Hepatocyte (in vitro differentiated cells): ENCODE measurements around the gene NUP62. TPM values are rescaled to one million over a fixed set of nuclear protein-coding genes. Genes with fewer than 3 reads are reported as not detected.

Source experiments
- DNase-seq: peaks from one replicate; pipeline ENCODE4 v3.0.0-alpha.2; 2016; ENCODE audit warnings: low spot score
- H2AFZ ChIP-seq: fragments of 200-600 bp; sonication (generic); 2 replicates; pipeline ENCODE4 v1.6.0; 2016; ENCODE audit warnings: antibody characterized with exemption, mild to moderate bottlenecking
- H3K27ac ChIP-seq: fragments of 200-600 bp; sonication (generic); 2 replicates; pipeline ENCODE4 v1.5.1; 2016; ENCODE audit warnings: mild to moderate bottlenecking
- H3K27me3 ChIP-seq: fragments of 200-600 bp; sonication (generic); 2 replicates; pipeline ENCODE4 v1.6.1; 2016
- H3K36me3 ChIP-seq: fragments of 200-600 bp; sonication (generic); replicated peaks from 2 replicates; pipeline ENCODE4 v1.5.1; 2016; ENCODE audit warnings: low read depth; ENCODE audit not compliant: insufficient read depth
- H3K4me1 ChIP-seq: fragments of 200-600 bp; sonication (generic); 2 replicates; pipeline ENCODE4 v1.5.1; 2016; ENCODE audit warnings: mild to moderate bottlenecking, moderate library complexity; ENCODE audit not compliant: insufficient read depth
- H3K4me2 ChIP-seq: fragments of 200-600 bp; sonication (generic); 2 replicates; pipeline ENCODE4 v1.6.0; 2016
- H3K4me3 ChIP-seq: fragments of 200-600 bp; sonication (generic); 2 replicates; pipeline ENCODE4 v1.5.1; 2016; ENCODE audit warnings: mild to moderate bottlenecking
- H3K79me2 ChIP-seq: fragments of 200-600 bp; sonication (generic); 2 replicates; pipeline ENCODE4 v1.6.0; 2017; ENCODE audit warnings: mild to moderate bottlenecking
- H3K9me2 ChIP-seq: fragments of 200-600 bp; sonication (generic); replicated peaks from 2 replicates; pipeline ENCODE4 v1.6.0; 2017; ENCODE audit warnings: mild to moderate bottlenecking; ENCODE audit not compliant: insufficient read depth
- H3K9me3 ChIP-seq: fragments of 200-600 bp; sonication (generic); 2 replicates; pipeline ENCODE4 v1.5.1; 2016; ENCODE audit warnings: low read depth, mild to moderate bottlenecking
- H4K20me1 ChIP-seq: fragments of 200-600 bp; sonication (generic); 2 replicates; pipeline ENCODE4 v1.6.0; 2016; ENCODE audit warnings: mild to moderate bottlenecking; ENCODE audit not compliant: insufficient read depth, poor library complexity, severe bottlenecking
- CTCF ChIP-seq: fragments of 200-600 bp; sonication (generic); IDR thresholded peaks from 2 replicates; pipeline ENCODE4 v1.5.1; 2016; ENCODE audit warnings: antibody characterized with exemption, mild to moderate bottlenecking; ENCODE audit not compliant: poor library complexity
- EZH2 ChIP-seq: fragments of 200-600 bp; sonication (generic); IDR thresholded peaks from 2 replicates; pipeline ENCODE4 v1.6.1; 2016; ENCODE audit warnings: antibody characterized with exemption, mild to moderate bottlenecking, borderline replicate concordance
- EZH2phosphoT487 ChIP-seq: fragments of 200-600 bp; sonication (generic); IDR thresholded peaks from one replicate; pipeline ENCODE4 v1.6.1; 2018; ENCODE audit warnings: antibody characterized with exemption, mild to moderate bottlenecking, low read depth, moderate library complexity; ENCODE audit not compliant: unreplicated experiment, severe bottlenecking
- WGBS: methylation state at CpG from one replicate; pipeline ENCODE4 v1.1.6; 2016; ENCODE audit warnings: low lambda C conversion rate; ENCODE audit errors: missing lambda C conversion rate; 5-methylcytosine and 5-hydroxymethylcytosine counted together
- polyA plus RNA-seq: library from polyadenylated mRNA; unstranded; fragments of >200 nt; fragmentation: Nextera tagmentation; extraction: Ambion mirVana; gene quantifications from 2 replicates; pipeline ENCODE4 v1.2.1, GENCODE V29; 2016
- total RNA-seq: library from RNA; depleted of rRNA; stranded (reverse); fragments of >200 nt; gene quantifications from 2 replicates; pipeline ENCODE4 v1.2.3, GENCODE V29; 2014

Gene NUP62
- total and polyA plus RNA-seq, 2 experiments from 2014 or later, result 33.5 to 33.8 TPM

DNA sequence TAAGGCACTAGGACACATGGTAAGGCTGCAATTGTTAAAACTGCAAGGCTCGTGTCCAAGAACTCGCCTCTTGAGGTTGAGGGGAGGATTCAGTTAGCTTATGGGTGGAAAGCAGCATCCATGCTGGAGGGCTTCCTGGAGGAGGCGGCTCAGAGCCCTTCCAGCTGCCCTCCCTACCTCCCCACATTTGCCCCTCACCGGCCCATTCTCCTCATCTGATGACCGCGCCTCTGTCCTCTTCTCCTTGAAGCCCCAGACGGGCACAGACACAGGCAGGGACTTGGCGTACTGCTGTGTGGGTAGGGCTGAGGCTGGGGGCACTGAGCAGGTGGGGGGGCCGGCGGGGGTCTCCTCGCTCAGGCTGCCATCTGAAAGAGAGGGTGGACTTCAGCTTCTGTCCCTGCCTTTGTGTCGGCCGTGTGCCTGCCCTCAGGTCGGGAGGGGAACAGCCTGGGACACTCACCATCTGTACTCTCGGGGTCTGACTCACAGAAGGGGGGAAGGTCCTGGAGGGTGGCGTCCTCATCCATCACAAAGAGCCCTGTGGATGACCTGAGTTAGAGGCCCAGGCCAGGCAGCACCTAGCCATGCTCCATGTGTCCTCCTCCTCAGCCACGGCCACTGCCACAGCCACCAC, 57.8 kb downstream of the NUP62 start:
- TF ChIP-seq EZH2, result no peak
- no peak for TF ChIP-seq EZH2phosphoT487
- no peak for TF ChIP-seq CTCF
- 97% methylated on average over 12 of the region's 17 CpGs for WGBS
- Histone ChIP-seq H3K27ac (no peak overlapping the region), H2AFZ (no peak overlapping the region), H3K4me3 (no peak overlapping the region), H3K36me3 (no peaks in the 10 kb centered on the region), H3K4me2 (no peak overlapping the region), H3K4me1 (peaks cover 21% of the 10 kb centered on the region), H3K9me2 (no peaks in the 10 kb centered on the region), H4K20me1 (no peaks in the 10 kb centered on the region), H3K27me3 (no peaks in the 10 kb centered on the region), H3K79me2 (peaks cover 36% of the 10 kb centered on the region), H3K9me3 (no peaks in the 10 kb centered on the region)
- no peak for DNase-seq

DNA sequence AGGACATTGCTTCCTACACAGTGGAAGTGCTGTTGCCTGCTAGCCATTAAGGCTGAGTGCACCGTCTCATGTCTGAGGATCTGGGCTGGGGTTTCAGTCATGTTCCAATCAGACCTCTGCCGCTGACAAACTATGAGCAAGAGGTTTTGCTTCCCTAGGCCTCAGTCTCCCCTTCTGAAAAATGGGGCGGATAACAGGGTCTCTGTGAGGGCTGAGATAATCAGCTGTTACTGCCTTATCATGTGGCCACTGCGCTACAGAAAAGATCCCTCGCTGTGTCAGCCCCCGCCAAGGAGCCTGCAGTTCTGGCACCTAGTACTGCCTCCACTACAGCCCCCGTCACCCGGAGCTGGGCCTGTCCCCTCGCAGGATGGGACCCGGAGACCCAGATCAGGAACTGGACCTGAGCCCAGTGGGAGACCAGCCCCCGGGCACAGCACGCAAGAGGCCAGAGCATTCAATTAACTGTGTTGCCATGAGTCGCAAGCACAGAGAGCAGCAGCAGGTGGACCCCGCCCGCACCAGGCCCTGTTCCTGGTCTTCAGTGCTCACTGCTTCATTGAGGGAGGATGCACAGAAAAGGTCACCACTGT, 58.9 kb downstream of the NUP62 start:
- no peaks in the 10 kb centered on the region for H4K20me1 ChIP-seq
- H3K4me3 ChIP-seq, result no peak overlapping the region
- peak overlapping the region; percentile 78 for H3K27ac ChIP-seq
- peaks cover 26% of the 10 kb centered on the region for H3K4me1 ChIP-seq
- no peaks in the 10 kb centered on the region for H3K36me3 ChIP-seq
- H3K9me3 ChIP-seq, result no peaks in the 10 kb centered on the region
- peaks cover 38% of the 10 kb centered on the region for H3K79me2 ChIP-seq
- H3K27me3 ChIP-seq, result no peaks in the 10 kb centered on the region
- H3K4me2 ChIP-seq, result peak overlapping the region; percentile 75
- no peak for DNase-seq
- no peak overlapping the region for H2AFZ ChIP-seq
- no peaks in the 10 kb centered on the region for H3K9me2 ChIP-seq
- WGBS, result 89% methylated on average over 15 of the region's 15 CpGs
- TF ChIP-seq EZH2 (no peak), EZH2phosphoT487 (no peak), CTCF (no peak)

DNA sequence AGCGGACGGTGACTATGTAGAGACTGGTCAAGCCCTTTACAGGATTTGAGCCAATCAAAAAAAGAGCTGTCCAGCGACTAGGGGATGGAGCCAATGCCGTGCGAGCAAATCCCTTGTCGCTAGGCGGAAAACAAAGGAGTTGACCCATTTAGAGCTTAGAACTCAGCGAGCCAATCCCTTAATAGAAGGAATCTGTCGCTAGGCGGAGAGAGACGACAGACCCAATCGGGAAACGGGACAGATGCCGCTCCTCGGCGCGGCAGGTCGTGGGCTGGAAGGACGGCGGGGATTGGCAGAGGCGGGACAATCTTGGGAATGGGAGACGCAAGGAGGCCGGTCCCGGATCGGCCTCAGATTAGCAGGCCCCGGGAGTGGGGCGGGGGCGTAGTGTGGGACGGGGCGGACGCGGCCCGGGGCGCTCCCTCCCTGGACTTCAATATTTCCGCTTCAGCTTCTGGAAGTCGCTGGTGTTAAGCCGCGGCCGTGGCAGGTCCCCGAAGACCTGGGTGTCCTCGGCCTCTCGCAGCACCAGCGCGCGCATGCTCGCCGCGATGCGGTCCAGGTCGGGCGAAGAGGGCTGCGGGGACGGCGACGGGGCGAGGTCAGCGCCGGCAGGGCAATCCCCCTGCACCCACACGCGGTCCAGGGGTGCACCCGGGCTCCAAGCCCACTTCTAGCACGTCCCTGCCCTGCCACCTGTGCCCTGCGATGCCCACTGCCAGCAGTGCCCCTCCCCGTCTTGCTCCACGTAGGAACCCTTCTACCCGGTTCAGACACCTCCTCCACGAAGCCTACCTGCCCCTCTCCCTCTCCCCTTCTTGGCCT, 59.6 kb downstream of the NUP62 start:
- Histone ChIP-seq H3K9me2 (no peaks in the 10 kb centered on the region), H2AFZ (no peak overlapping the region), H3K4me2 (peak overlapping the region; percentile 75), H4K20me1 (peaks cover under 1% of the 10 kb centered on the region), H3K27me3 (no peaks in the 10 kb centered on the region), H3K9me3 (no peaks in the 10 kb centered on the region), H3K4me3 (no peak overlapping the region), H3K36me3 (no peaks in the 10 kb centered on the region), H3K4me1 (peaks cover 26% of the 10 kb centered on the region), H3K79me2 (peaks cover 36% of the 10 kb centered on the region), H3K27ac (peak overlapping the region; percentile 78)
- TF ChIP-seq CTCF (no peak), EZH2 (no peak), EZH2phosphoT487 (no peak)
- WGBS, result 3% methylated on average over 57 of the region's 67 CpGs
- peak; percentile 98 for DNase-seq
